ENCODE data around the gene SPATA31C2. TPM values are rescaled to one million over a fixed set of nuclear protein-coding genes. Genes with fewer than 3 reads are reported as not detected.

The SPATA31C2 gene
- total RNA-seq, 1 experiment from 2014 or later: not detected

GRCh38 chr9:88174324-88174723 lies 36.0 kb upstream of the SPATA31C2 start:
- no peaks in the 10 kb centered on the region for H3K36me3 ChIP-seq (ENCODE audit: control insufficient read depth in 1 of 2, insufficient read depth in 2 of 2, low read length in 2 of 2)
- POLR2A ChIA-PET: no interaction called here

More at GRCh38 chr9:88174324-88174723, 36.0 kb upstream of the SPATA31C2 start:
- no TSS peak for BruUV-seq (replicated peaks)
- no peak for TF ChIP-seq MAX (IDR thresholded peaks at IDR 0.05)
- TF ChIP-seq CTCF (IDR thresholded peaks at IDR 0.05 in 2 of 3, conservative IDR thresholded peaks at IDR 0.05 in 1 of 3; ENCODE audit: borderline replicate concordance in 1 of 3, insufficient read depth in 1 of 3, low read depth in 2 of 3, low read length in 2 of 3): no peak
- TF ChIP-seq ZFX (IDR thresholded peaks at IDR 0.05): no peak
- TF ChIP-seq EZH2phosphoT487 (IDR thresholded peaks at IDR 0.05; ENCODE audit: borderline replicate concordance): no peak
- TF ChIP-seq EZH2 (IDR thresholded peaks at IDR 0.05): no peak
- no peak; the same call in 1 of the 2 replicates for TF ChIP-seq RAD21 (IDR thresholded peaks at IDR 0.05; ENCODE audit: low read depth)
- no peak for TF ChIP-seq POLR2AphosphoS5 (IDR thresholded peaks at IDR 0.05; ENCODE audit: low read depth, low read length)
- no peak for TF ChIP-seq CBX3 (IDR thresholded peaks at IDR 0.05; ENCODE audit: low read depth)
- no peak for TF ChIP-seq FOSL1 (IDR thresholded peaks at IDR 0.05; ENCODE audit: low read depth)
- TF ChIP-seq EGR1 (IDR thresholded peaks at IDR 0.05; ENCODE audit: low read depth): no peak
- no peak for TF ChIP-seq TCF7L2 (IDR thresholded peaks at IDR 0.05; ENCODE audit: borderline replicate concordance, extremely low read depth, insufficient read depth, insufficient read length)
- no peak for TF ChIP-seq JUND (IDR thresholded peaks at IDR 0.05)
- no peaks in the 10 kb centered on the region for H4K20me1 ChIP-seq (ENCODE audit: insufficient read depth)
- no peak for DNase-seq (ENCODE audit: low read depth, low spot score)
- H3K4me2 ChIP-seq (ENCODE audit: low read length): no peak overlapping the region
- RAD21 ChIA-PET (ENCODE audit: low non-redundant PET in 1 of 2, low total read pairs in 2 of 2, uncharacterized antibody in 2 of 2, unreplicated experiment in 2 of 2): no interaction called here
- ATAC-seq: no peak
- H3K27me3 ChIP-seq (ENCODE audit: insufficient read depth, low read length): no peaks in the 10 kb centered on the region
- no peaks in the 10 kb centered on the region for H3K9me3 ChIP-seq (ENCODE audit: control insufficient read depth in 1 of 2, insufficient read depth in 1 of 2, low read depth in 1 of 2, low read length in 2 of 2)
- H2AFZ ChIP-seq (ENCODE audit: low read depth, low read length, poor library complexity, severe bottlenecking): no peak overlapping the region
- no peaks in the 10 kb centered on the region; a peak in 1 of 4 replicates for H3K4me1 ChIP-seq (ENCODE audit: control insufficient read depth in 1 of 2, insufficient read depth in 2 of 2, low read length in 2 of 2)
- H3K4me3 ChIP-seq (replicated peaks in 1 of 2; ENCODE audit: low read depth in 1 of 2, low read length in 2 of 2): no peak overlapping the region
- no peak overlapping the region for H3K27ac ChIP-seq (ENCODE audit: low read depth, low read length)
- intact Hi-C loops (cut with micrococcal nuclease): loop anchor here (10.0 kb wide), 1 partner anchor 830 kb away; no protein-coding TSS in a partner anchor
- CTCF ChIA-PET: no interaction called here
- no peaks in the 10 kb centered on the region for H3K9me2 ChIP-seq (ENCODE audit: insufficient read depth)
- H3K9ac ChIP-seq (ENCODE audit: low read length): no peak overlapping the region
- H3K79me2 ChIP-seq (ENCODE audit: insufficient read depth, low read length): no peaks in the 10 kb centered on the region
